ENCODE measurements around the gene UPF2.
"Not testable (repeated sequence)": the region's sequence is repeated elsewhere in the genome, so short reads cannot be mapped to it uniquely, and the experiment has no call there.

UPF2 gene

GRCh38 chr10:11901454-11901832 is 141.2 kb downstream of the UPF2 start:
- no peak for DNase-seq

GRCh38 chr10:11901036-11901301 is 141.6 kb downstream of the UPF2 start:
- DNase-seq = no peak

GRCh38 chr10:11899067-11899876 is 143.3 kb downstream of the UPF2 start:
- no peak for DNase-seq

GRCh38 chr10:11898372-11899066 is 144.1 kb downstream of the UPF2 start:
- no peak for DNase-seq

- no peak for DNase-seq
Measured at GRCh38 chr10:11898033-11898371, 144.6 kb downstream of the UPF2 start.

GRCh38 chr10:11896549-11897200 is 145.9 kb downstream of the UPF2 start:
- no peak for DNase-seq

- no peak for DNase-seq
Measured at GRCh38 chr10:11895598-11895997, 147.0 kb downstream of the UPF2 start.

- no peak for DNase-seq
Measured at GRCh38 chr10:11895108-11895466, 147.5 kb downstream of the UPF2 start.

- DNase-seq = no peak
Measured at GRCh38 chr10:11894381-11895107, 148.1 kb downstream of the UPF2 start.

GRCh38 chr10:11893749-11894278 is 148.8 kb downstream of the UPF2 start:
- DNase-seq = no peak

GRCh38 chr10:11891776-11892486 is 150.7 kb downstream of the UPF2 start:
- DNase-seq = no peak

GRCh38 chr10:11889263-11889662 is 153.3 kb downstream of the UPF2 start:
- DNase-seq = not testable (repeated sequence)

- no peak for DNase-seq
Measured at GRCh38 chr10:11887381-11888227, 155.0 kb downstream of the UPF2 start.

GRCh38 chr10:11886851-11887250 is 155.8 kb downstream of the UPF2 start:
- DNase-seq = no peak

- DNase-seq = no peak
Measured at GRCh38 chr10:11886138-11886474, 156.5 kb downstream of the UPF2 start.

GRCh38 chr10:11885437-11886137 is 157.0 kb downstream of the UPF2 start:
- no peak for DNase-seq

- DNase-seq = no peak
Measured at GRCh38 chr10:11884706-11885423, 157.7 kb downstream of the UPF2 start.

GRCh38 chr10:11882646-11883375 is 159.8 kb downstream of the UPF2 start:
- DNase-seq = no peak

GRCh38 chr10:11881477-11882417 is 160.9 kb downstream of the UPF2 start:
- no peak for DNase-seq

Measured in CD4-positive, alpha-beta T cell treated with Interleukin-17A for 1 hour (primary cell).